Cerebellar cortex (tissue), 1 donor: ENCODE data around the gene PTPRZ1.

ENCODE experiments used
- DNase-seq: peaks from one replicate; pipeline ENCODE4 v3.0.0-alpha.2; 2015; ENCODE audit warnings: low spot score

The PTPRZ1 gene

DNA sequence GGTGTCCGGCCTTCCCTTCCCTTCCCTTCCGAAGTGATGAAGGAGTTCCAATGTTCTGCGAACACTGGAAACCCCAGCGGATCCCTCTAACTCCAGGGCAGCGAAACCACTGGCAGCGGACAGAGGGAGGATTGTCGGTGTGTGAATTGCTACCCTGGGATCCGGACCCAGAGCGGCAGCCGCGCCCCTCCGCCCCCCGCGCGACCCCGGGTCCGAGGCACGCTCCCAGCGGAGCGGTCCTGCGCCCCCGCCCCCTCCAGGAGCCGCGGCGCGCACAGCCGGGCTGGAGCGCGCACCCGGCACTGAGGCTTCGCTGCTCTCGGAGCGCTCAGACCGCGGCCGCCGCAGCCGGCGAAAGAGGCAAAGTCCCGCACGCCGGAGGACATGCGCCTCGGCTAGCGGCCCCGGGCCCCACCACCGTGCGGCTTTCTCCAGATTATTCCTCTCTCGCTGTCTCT, at the start of gene PTPRZ1:
Gene PTPRZ1, plus strand, starts transcription at position 331 of the 458 bp plus-strand sequence. CDS start 339 bp downstream, outside the sequence.
- no peak for DNase-seq

DNA sequence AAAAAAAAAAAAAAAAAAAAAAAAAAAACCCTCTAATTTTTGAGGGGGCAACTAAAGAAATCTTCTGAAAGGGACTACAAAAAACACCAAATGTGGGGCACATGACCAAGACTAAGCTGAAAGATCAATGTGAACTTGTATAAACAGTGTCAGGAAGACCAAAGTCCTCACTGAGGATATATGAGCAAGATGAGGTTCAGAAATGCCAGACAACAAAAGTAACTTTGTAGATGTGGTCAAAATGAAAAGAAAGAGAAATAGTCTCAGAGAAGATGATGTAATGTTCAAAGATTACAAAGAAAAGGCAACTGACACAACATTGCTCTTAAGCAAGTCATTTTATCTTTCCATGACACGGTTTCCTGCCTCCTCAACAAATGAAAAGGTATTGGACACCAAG, 48.7 kb upstream of the PTPRZ1 start:
- no peak for DNase-seq

DNA sequence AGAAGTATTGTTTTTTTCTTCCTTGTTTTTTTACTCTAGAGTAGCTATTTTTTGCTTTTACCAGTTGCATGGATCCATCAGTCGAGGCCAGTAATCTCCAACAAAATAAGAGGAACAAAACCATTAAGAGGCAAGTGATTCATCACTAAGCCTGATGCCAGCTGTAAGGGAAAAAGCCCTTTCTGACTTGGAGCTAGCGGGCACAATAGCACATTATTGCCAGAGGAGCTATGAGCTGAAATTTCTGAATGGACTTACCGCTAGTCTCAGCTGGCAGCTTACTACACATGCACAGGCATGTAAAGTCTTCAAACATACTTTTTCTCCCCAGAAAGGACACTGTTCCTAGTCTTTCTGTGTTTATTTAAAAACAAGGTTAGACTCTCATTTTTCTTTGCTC, 41.6 kb upstream of the PTPRZ1 start:
- no peak for DNase-seq

DNA sequence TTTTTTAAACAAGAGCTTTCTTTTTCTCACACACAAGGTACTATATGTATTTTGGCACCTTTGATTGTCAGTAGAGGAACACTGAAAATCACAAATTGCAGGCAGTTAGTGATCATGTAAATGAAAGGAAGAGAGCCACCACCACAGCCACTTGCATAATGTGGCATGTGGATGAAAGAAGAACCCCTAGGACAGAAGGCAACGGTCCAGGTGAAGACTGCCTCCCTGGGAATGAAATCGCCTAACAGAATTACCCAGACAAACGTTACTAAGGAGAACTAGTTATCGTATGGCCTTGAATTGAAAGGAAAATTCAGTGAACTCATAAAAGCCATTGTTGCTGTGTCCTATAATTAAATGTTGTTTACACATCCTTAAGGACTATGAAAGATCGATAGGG, 41.2 kb upstream of the PTPRZ1 start:
- no peak for DNase-seq

DNA sequence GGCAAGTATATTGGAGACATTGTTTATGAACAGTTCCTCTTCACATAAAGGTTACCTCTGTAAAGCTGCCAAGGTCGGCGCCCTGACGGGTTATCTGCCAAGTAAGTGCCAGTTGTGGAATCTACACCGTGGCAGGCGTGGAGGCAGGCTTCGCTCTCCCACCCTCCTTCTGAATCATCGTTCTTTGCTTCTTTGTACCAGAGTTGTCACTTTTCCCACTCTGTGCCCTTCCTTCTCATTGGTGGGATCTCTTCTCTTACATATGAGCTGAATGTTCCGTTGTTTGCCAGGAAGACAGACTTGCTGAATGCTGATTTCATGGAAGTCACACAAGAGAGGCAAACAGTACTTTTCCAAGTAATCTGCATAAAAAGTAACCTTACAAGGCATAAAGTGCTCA, 40.6 kb upstream of the PTPRZ1 start:
- DNase-seq, result peak; percentile 11

DNA sequence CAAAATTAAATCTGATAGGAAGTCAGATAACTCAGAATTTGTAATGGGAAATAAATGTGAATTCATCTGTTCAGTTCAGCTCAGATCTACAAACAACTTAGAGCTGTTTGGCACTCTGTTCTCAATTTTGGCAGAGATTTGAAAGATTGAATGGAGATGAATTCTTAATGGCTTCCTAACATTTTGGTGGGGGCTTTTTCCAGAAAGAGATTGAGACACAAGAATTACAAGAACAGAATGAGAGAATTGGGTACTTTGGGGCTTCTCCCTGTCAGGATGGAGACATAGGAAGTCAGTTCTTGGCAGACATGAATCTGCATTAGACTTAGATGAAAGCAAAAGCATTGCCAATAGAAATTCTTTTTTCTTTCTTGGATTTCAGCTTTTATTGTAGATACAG, 39.0 kb upstream of the PTPRZ1 start:
- DNase-seq, result peak; percentile 9

DNA sequence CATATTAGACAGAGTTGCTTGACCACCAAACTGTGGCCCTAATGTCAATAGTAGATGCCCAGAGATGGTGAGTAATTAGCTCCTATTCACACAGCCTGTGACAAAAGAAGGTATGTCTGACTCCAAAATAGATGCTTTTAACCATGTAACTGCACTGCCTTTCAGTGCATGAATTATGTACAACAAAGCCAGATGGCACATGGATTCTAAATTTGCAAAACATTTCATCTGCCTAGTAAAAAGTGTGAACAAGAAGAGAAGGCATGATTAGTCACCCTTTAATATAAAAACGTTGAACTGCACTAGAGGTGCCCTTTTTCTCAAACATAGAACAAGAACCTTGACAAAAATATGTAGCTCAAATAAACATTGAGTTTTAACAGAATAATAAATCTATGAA, 35.5 kb upstream of the PTPRZ1 start:
- no peak for DNase-seq

DNA sequence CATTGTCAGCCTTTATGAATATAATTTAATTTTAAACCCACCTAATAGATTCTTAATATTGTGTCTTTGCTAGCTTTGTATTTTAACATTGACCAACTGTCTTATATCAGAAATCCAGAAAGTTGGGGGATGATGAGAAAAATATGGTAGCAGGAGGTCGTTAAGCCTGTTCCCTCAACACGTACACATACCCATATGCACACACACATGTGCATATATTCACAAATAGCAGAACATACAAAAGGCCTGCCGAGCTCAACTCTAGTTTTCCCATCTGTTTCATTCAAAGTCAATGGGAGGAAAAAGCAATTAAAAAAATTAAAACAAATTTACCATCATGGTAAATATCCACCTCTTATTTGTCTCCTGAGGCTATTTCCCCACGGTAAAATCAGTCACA, 25.9 kb upstream of the PTPRZ1 start:
- no peak for DNase-seq

DNA sequence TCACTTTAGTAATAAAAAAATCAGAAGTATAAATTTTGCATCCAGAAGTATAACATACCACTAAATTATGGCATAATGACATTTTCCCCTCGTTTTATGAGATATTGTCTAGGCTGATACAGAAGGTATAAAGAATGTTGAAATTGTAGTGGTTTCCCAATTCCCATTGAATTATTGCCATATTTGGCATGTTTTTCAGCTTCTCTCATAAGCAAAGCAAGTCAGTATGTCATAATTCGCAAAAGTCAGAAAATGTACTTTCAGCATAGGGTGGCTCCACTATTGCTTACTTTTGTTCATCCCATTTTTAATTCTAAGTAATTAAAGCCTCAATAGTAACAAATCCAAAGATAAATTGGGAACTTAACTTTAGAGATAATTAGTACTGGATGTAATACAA, 19.7 kb upstream of the PTPRZ1 start:
- no peak for DNase-seq

DNA sequence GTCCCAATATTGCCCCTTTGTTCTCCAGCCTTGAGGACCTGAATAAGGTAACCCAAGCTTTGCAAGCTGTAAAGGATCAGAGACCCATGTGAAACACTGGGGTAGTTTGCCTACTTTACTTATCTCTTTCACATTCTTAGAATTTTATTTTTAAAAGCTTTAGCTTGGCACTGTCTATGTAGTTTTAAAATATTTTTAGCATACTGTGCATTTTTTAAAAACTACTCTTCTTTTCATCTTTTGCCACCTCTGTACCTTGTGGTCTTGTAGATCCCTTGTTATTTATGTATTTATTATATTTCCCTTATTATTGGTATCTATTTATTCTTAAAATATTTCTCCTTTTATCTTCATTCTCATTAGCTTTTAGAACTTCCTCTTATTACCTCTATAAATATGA, 12.0 kb upstream of the PTPRZ1 start:
- no peak for DNase-seq

DNA sequence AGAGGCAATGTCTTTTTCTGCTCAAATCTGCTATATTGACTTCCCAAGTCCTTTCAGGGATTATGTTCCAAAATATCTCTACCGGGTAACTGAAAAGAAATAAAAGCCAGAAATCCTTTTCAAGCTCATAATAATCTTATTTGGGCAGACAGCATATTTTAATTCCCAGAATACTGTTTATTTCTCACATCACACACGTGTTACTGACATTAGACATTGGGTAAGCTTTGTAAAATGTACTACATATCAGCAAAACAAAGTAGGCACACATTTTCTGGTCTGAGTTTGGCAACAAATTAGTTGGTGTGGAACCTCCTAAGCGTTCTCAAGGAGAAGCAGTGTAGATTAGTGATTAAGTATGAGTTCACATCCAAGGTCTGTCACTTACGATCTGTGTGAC, 10.4 kb upstream of the PTPRZ1 start:
- no peak for DNase-seq

DNA sequence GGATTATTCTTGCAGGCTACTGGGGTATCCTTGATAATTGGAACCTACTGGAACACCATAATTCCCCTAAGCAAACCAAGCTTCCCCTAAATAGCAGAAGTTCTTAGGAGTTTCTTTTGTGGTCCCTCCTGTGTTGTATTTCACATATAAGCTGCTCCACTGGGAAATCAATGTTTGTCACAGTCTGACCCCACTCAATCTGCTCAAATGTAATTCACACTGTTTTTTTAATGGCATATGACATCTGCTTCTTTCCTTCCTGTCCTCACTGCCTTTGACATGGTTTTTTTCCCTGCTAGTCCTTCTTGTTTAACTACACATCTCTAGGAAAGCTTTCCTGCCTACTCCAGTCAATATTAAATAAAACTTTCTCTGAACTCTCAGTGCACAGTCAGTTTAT, 1.8 kb upstream of the PTPRZ1 start:
- DNase-seq, result no peak

DNA sequence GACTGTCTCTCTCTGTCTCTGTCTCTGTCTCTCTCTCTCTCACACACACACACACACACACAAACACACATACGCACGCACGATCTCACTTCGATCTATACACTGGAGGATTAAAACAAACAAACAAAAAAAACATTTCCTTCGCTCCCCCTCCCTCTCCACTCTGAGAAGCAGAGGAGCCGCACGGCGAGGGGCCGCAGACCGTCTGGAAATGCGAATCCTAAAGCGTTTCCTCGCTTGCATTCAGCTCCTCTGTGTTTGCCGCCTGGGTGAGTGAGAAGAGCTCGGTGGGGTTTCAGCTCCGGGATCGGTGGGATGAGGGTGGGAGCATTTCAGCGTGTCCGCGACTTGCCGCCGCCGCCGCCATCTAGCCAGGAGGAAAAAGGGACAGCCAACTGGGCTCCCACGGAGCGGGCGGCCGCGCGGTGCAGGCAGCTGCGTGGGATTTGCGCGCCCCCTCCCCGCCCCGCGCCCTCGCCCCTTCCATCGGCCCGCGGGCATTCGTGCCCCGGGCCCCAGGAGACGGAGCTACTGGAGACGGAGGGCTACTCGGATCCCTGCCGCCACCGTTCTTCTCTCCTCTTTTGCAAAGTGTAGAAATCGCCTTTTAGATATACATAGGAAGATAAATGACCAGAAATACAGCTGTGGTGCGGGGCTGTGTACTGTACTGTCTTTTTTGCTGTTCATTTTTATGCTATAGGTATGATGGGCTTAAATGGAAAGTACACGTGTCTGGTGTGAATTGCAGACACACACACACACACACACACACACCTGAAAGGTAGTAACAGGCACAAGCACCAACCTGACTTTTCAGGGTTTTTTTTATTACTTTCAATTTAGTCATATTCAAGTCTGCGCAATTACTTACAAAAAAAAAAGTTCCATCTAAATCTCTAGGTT, 581 bp downstream of the PTPRZ1 start:
- DNase-seq, result no peak

DNA sequence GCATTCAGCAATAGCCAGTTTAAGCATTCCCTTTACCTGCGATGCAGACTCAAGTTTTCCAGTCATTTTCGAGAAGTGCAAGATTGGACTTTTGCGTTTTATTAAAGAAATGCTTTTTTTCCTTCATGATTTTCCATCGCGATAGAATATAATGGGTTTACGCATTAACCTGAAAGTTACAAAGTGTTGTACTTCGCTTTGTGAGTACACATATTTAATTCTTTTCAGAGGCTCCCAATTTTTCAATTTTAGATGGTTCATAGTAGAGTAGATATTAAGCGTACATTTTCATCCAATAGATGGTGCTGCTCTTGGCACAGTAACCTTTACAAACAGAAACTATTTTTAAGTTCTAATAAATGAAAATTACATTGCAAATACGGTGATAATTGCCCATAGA, 1.3 kb downstream of the PTPRZ1 start:
- no peak for DNase-seq

DNA sequence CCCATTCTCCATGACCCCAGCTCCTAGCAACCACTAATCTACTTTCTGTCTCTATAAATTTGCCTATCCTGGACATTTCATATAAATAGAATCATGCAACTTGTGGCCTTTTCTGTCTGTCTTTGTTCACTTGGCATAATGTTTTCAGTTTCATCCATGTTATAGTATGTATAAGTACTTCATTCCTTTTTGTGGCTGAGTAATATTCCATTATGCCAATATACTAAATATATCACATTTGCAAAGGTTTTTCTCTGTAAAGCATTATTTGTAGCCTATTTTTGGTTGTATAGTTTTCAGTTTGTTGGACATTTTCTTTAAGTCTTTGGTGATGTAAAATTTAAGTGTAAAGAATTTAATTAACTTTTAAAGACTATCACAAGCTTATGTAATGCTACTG, 2.2 kb downstream of the PTPRZ1 start:
- no peak for DNase-seq

DNA sequence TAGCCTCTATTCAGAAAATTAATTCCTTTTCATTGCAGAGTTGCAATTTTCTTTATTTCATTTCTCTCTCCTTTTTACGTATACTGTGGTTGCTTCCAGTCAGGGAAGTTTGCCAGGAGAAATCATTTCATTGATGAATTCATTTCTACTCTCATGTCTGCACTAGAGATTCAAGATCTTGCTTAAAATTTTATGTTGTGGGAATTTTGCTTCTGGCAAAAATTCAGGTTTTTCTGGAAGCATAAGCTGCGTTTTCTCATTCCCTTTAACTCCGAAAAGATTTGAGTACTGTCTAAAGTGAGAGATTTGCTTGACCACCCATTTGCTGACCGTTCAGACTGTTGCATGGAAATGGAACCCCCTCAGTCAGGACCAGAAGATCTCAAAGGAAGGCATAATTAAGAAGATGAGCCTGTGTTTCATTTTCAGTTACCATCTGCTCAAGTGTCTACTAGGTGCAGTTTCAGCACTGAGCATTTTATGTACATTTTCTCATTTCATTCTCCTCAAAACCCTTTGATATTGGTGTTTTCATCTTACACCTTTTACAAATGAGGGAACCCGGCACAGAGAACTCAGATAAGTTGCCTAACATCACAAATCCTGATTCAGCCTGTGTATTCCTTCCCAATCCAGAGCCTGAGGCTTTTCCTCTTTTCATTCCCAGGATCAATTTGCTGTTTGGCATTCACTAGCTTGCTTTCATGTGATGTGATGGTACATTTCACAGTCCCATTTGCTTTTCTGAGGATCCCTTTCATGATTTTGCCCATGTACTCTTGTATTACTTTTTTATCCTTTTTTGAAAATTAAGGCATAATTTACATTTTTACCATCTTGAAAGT, 3.9 kb downstream of the PTPRZ1 start:
- DNase-seq, result no peak

DNA sequence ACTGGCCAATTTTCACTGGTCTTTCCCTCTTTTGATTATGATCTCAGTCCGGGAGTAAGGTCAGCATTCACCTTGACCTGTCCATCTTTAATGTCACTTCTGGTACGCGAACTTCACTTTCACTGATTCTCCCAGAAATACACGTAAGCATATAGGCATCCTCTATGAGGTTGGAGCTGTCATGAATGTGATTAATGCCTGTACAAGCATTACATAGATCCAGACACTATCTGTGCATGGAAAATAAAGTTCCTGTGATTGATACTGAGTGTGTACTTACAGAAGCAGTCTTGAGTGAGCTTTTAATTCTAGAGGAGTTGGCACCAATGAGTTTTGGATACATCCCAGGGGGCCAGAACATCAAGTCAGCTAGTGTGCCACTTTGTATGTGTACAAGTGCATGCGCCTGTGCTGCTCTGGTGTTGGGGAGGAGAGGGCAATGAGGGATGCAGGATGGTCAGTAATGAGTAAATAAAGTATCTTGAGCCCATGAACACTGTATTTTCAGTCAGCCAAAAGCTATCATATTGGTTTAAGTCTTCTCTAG, 6.0 kb downstream of the PTPRZ1 start:
- no peak for DNase-seq

DNA sequence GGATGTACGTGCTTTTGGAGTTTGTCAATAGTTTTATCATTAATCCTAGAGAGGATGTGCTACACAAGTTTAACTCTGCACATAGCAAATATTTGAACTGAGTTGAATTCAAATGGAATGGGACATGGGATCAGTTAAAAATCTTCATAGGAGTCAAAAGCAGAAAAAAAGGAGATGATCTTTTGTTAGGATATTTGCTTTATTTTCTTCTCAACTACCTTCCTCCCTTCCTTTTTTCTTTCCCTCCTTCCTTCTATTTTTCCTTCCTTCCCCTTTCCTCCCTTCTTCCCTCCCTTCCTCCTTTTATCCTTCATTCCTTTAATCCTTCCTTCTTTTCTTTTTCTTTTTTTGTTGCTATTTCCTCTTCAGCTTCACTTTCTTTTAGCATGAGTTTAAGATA, 6.6 kb downstream of the PTPRZ1 start:
- DNase-seq, result no peak

DNA sequence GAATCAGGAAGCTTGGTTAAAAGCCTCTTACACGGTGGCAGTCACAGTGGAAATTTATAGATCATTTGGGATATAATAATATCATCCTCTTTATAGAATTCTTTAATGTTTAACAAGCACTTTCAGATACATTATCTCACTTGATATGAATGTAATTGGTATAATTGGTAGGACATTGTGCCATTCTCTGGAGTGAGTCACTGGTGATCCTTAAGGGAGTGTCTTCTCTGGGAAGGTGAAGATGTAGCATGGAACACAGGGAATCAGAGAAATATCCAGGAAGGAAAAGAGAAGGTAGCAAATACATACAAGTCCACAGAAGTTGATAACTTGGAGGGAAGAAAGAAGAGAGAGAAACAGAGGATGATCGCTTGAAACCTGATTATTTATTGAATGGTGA, 9.8 kb downstream of the PTPRZ1 start:
- no peak for DNase-seq

DNA sequence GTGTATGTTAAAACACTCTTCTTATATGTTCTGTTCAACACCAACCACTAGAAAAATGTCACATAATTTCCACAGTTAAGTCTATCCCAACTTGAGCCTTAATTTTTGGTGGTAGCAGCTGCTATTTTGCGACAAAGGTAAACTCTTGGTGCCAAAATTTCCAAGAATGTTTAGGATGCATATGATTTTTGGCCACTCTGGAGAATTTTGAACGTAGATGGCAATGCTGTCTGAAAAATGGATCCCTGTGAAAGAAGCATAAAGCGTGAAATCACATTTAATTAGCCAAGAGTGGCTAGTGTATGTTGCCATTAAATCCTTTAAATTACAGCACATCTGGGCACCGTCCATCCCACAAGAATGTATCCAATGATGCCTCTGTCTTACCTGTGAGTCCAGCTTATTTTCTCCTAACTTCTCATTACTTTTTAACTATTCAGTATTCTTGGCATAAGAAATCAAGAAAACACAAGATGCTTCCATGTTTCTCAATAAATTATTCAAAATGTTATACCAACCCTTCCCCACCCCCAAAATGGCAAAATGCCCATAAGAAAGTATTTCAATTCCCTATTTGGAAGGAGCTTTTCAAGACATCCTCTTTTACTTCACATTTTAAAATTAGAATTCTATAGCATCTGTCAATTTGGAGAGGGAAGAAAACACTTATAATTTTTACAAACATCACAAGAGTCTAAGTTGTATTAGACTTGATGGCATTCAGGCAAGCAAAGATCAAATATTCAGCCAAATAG, 12.4 kb downstream of the PTPRZ1 start:
- no peak for DNase-seq

DNA sequence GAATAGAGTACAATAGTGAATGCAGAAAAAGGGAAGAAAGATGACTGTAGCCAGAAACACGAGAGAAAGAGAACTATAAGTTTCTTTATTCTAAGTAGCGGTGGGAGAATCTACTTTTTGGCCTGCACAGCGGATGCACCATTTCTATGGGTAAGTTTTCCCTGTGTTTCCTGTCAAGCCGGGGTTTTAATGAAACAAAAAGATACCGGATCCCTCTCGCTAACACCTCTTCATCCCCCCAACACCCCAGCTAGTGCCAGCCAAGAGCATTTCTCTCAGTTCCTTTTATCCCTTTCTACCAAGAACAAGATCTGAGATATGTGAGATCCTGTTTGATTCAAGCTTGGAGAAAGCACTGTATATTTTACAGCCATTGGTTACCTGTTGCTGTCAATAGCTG, 14.7 kb downstream of the PTPRZ1 start:
- no peak for DNase-seq

DNA sequence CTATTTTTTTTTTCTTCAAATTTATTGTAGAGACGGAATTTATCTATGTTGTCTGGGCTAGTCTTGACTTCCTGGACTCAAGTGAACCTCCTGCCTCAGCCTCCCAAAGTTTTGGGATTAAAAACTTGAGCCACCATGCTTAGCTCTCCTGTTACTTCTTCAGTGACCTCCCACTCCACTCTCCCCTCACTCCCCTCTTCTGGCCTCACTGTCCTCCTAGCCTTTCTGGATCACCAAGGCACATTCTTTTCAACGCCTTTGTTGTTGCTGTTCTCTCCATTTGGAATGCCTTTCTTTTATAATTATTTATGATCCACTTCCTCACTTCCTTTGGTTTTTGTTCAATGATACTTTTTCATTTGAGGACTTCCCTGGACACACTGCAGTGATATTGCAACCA, 17.9 kb downstream of the PTPRZ1 start:
- DNase-seq, result no peak
